ENCODE measurements around the gene FBN1. TPM values are rescaled to one million over a fixed set of nuclear protein-coding genes. Genes with fewer than 3 reads are reported as not detected.

The FBN1 gene
- total and polyA plus RNA-seq, 10 of the 15 experiments (the other 5 are each of a cell fraction or from before 2014, with no cell fraction given) = 2.2 to 15.3 (median 7.0) TPM

GRCh38 chr15:48536681-48537091 lies 108.8 kb downstream of the FBN1 start:
- FAIRE-seq (no peak), ATAC-seq (no peak), DNase-seq (ENCODE audit: low read depth, low spot score) (no peak)
- no peak overlapping the region for H3K4me3 ChIP-seq
- H3K79me2 ChIP-seq (ENCODE audit: control insufficient read depth, insufficient read depth, low read length) = no peaks in the 10 kb centered on the region
- ChIA-PET POLR2A (no interaction called here), SMC1A (ENCODE audit: uncharacterized antibody, unreplicated experiment) (interaction anchor here (0.8 to 1.3 kb wide), 5 partner anchors 12 to 84 kb away, joined by 3 to 5 read pairs (median 3); no protein-coding TSS in a partner anchor), CTCF (interaction anchor here (1.1 to 1.3 kb wide), 3 partner anchors 12 to 16 kb away, joined by 3 to 5 read pairs (median 4); no protein-coding TSS in a partner anchor), RAD21 (ENCODE audit: unreplicated experiment) (no interaction called here)
- no peaks in the 10 kb centered on the region for H3K36me3 ChIP-seq (ENCODE audit: control insufficient read depth in 2 of 2, insufficient read depth in 2 of 2, low read length in 1 of 2)
- no peaks in the 10 kb centered on the region for H3K27me3 ChIP-seq (replicated peaks in 1 of 2; ENCODE audit: control insufficient read depth in 2 of 2, insufficient read depth in 2 of 2, low read length in 1 of 2)
- TF ChIP-seq GABPA (IDR thresholded peaks at IDR 0.05; ENCODE audit: low read depth) (no peak), HCFC1 (IDR thresholded peaks at IDR 0.05; ENCODE audit: low read length) (no peak), ESRRA (IDR thresholded peaks at IDR 0.05; ENCODE audit: low read length) (no peak), TCF12 (IDR thresholded peaks at IDR 0.05; ENCODE audit: low read depth, low read length) (no peak), ZNF622 (IDR thresholded peaks at IDR 0.05) (no peak), POU2F2 (IDR thresholded peaks at IDR 0.05; ENCODE audit: borderline replicate concordance, low read depth, low read length) (no peak), SMAD5 (IDR thresholded peaks at IDR 0.05; ENCODE audit: low read depth) (no peak), SREBF2 (IDR thresholded peaks at IDR 0.05; ENCODE audit: low read length) (no peak), BMI1 (IDR thresholded peaks at IDR 0.05; ENCODE audit: borderline replicate concordance) (no peak), DPF2 (IDR thresholded peaks at IDR 0.05) (no peak), ZNF24 (IDR thresholded peaks at IDR 0.05) (no peak), JUNB (IDR thresholded peaks at IDR 0.05) (no peak), EGR1 (IDR thresholded peaks at IDR 0.05; ENCODE audit: borderline replicate concordance in 1 of 2, low read depth in 2 of 2, low read length in 2 of 2) (no peak), ZBED1 (IDR thresholded peaks at IDR 0.05; ENCODE audit: borderline replicate concordance) (no peak)
- TF ChIP-seq, protein P1, sequence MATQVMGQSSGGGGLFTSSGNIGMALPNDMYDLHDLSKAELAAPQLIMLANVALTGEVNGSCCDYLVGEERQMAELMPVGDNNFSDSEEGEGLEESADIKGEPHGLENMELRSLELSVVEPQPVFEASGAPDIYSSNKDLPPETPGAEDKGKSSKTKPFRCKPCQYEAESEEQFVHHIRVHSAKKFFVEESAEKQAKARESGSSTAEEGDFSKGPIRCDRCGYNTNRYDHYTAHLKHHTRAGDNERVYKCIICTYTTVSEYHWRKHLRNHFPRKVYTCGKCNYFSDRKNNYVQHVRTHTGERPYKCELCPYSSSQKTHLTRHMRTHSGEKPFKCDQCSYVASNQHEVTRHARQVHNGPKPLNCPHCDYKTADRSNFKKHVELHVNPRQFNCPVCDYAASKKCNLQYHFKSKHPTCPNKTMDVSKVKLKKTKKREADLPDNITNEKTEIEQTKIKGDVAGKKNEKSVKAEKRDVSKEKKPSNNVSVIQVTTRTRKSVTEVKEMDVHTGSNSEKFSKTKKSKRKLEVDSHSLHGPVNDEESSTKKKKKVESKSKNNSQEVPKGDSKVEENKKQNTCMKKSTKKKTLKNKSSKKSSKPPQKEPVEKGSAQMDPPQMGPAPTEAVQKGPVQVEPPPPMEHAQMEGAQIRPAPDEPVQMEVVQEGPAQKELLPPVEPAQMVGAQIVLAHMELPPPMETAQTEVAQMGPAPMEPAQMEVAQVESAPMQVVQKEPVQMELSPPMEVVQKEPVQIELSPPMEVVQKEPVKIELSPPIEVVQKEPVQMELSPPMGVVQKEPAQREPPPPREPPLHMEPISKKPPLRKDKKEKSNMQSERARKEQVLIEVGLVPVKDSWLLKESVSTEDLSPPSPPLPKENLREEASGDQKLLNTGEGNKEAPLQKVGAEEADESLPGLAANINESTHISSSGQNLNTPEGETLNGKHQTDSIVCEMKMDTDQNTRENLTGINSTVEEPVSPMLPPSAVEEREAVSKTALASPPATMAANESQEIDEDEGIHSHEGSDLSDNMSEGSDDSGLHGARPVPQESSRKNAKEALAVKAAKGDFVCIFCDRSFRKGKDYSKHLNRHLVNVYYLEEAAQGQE (IDR thresholded peaks at IDR 0.05; ENCODE audit: low read depth, low read length) = no peak
- no peaks in the 10 kb centered on the region for H3K9me3 ChIP-seq (replicated peaks; ENCODE audit: control insufficient read depth, insufficient read depth, low read length)
- H4K20me1 ChIP-seq (ENCODE audit: control insufficient read depth, insufficient read depth) = no peaks in the 10 kb centered on the region
- H3K4me2 ChIP-seq (ENCODE audit: control insufficient read depth, insufficient read depth) = no peak overlapping the region
- no peak overlapping the region for H2AFZ ChIP-seq (ENCODE audit: control insufficient read depth, low read depth, low read length)
- 92% methylated on average over 3 of the region's 3 CpGs for WGBS (ENCODE audit: insufficient coverage, insufficient replicate concordance, low lambda C conversion rate, missing lambda C conversion rate)
- H3K9ac ChIP-seq (ENCODE audit: control insufficient read depth, insufficient read depth, low read length) = no peak overlapping the region
- H3K4me1 ChIP-seq (ENCODE audit: control insufficient read depth, insufficient read depth, low read length) = peaks cover 4% of the 10 kb centered on the region
- BruUV-seq (replicated peaks) = no TSS peak
- H3K27ac ChIP-seq (ENCODE audit: control insufficient read depth, insufficient read depth) = no peak overlapping the region
- intact Hi-C loops (cut with micrococcal nuclease; ENCODE audit: unreplicated experiment) (no loop called here), in situ Hi-C loops (cut with MboI) (no loop called here)
